HFF-Myc (cell line): ENCODE measurements around the gene INSC.

Experiments used
- DNase-seq: peaks from one replicate; pipeline ENCODE4 v3.0.0-alpha.2; 2011; ENCODE audit warnings: low read depth; ENCODE audit errors: extremely low read depth
- H3K4me3 ChIP-seq: replicated peaks from 2 replicates; pipeline ENCODE4 v1.5.1; 2011; ENCODE audit warnings: low read depth, mild to moderate bottlenecking, control low read depth, low read length
- CTCF ChIP-seq: IDR thresholded peaks from 2 replicates; pipeline ENCODE4 v1.5.1; 2012; ENCODE audit warnings: mild to moderate bottlenecking, low read depth, low read length, control low read depth; ENCODE audit errors: missing control alignments

The INSC gene

GRCh38 chr11:15097411-15097810 lies 17.3 kb upstream of the INSC start:
- no peak for TF ChIP-seq CTCF
- DNase-seq: no peak
- H3K4me3 ChIP-seq: no peak overlapping the region

- no peak for TF ChIP-seq CTCF
- DNase-seq: no peak
- no peak overlapping the region for H3K4me3 ChIP-seq
Observed at GRCh38 chr11:15099267-15099666, 15.5 kb upstream of the INSC start.

GRCh38 chr11:15101072-15101709 lies 13.5 kb upstream of the INSC start:
- peak; percentile 94 for TF ChIP-seq CTCF
- H3K4me3 ChIP-seq: no peak overlapping the region

DNA sequence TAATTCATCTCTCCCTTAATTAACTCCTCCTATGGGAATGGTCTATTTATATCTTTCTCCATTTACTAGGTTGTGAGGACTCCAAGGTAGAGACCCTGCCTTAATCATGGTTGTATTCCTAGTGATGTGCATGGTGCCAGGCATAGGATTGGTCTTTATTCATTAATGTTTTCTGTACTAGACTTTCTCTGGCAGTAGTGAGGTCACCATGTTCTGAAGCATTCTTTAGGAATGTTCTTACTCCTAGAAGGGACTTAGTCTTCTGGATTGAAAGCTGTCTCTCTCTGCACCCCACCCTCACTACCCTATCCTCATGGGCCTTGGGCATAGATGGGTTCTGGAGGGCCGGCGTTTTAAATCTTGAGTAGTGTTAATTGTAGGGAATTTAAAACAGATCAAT lies 10.6 kb upstream of the INSC start:
- no peak for DNase-seq
- no peak for TF ChIP-seq CTCF
- no peak overlapping the region for H3K4me3 ChIP-seq

More at GRCh38 chr11:15101072-15101709, 13.5 kb upstream of the INSC start:
- no peak for DNase-seq

DNA sequence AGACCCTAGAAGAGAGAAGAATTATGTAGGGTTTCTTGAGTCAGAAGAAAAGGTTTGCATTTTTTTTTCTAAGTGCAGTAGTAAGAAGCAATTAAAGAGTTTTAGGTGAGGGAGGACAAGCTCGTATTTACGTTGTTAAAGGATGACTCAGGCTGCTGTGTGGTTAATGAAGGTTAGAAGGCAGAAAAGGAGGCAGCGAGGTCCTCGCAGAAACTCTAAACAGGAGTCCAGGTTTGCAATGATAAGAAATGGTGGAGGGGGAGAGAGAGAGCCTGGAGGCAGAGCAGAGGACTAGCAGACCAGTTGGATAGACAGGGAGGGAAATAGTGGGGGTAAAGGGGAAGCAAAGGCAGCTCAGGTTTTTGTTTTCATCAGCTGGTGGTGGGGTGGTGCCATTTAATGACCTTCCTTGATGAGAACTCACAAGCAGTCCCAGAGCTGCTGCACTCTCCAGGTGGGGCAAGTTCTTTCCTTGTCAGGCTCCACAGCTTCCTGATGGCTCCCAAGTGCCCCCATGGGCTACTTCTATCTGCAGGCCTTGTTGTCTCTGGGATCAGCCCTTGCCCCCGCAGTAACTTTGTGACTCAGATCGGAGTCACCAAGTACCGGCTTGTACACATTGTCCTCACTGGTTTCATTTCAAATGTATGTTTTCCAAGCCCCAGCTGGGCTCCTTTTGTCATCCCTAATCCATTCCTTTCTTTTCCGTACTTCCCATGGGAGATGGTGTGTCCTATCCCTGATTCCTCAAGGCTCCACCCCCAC lies 8.3 kb upstream of the INSC start:
- no peak for DNase-seq
- TF ChIP-seq CTCF: no peak
- no peak overlapping the region for H3K4me3 ChIP-seq

- DNase-seq: no peak
- TF ChIP-seq CTCF: no peak
- no peak overlapping the region for H3K4me3 ChIP-seq
Observed at GRCh38 chr11:15107730-15108515, 6.8 kb upstream of the INSC start.
